Effector memory CD4-positive, alpha-beta T cell (primary cell): ENCODE results near the gene GLIS2.
"Not testable (repeated sequence)": the region's sequence is repeated elsewhere in the genome, so short reads cannot be mapped to it uniquely, and the experiment has no call there.

Experiments used
- DNase-seq, 3 donors: peaks; one replicate each; pipeline ENCODE4 v3.0.0-alpha.2; 2020
- H3K27ac ChIP-seq: 2 replicates; pipeline ENCODE4 v1.7.0; 2013; ENCODE audit warnings: mild to moderate bottlenecking, low read length, moderate library complexity; ENCODE audit not compliant: insufficient read depth, poor library complexity, severe bottlenecking
- H3K27me3 ChIP-seq: replicated peaks from 2 replicates; pipeline ENCODE4 v1.7.0; 2013; ENCODE audit warnings: mild to moderate bottlenecking, low read length; ENCODE audit not compliant: insufficient read depth, control insufficient read depth, poor library complexity, severe bottlenecking
- H3K36me3 ChIP-seq: 2 replicates; pipeline ENCODE4 v1.7.0; 2013; ENCODE audit warnings: mild to moderate bottlenecking, low read length, moderate library complexity; ENCODE audit not compliant: control insufficient read depth, insufficient read depth
- H3K4me1 ChIP-seq: 2 replicates; pipeline ENCODE4 v1.7.0; 2013; ENCODE audit warnings: low read length, mild to moderate bottlenecking; ENCODE audit not compliant: control insufficient read depth, insufficient read depth, poor library complexity, severe bottlenecking
- H3K4me3 ChIP-seq: 2 replicates; pipeline ENCODE4 v1.7.0; 2013; ENCODE audit warnings: low read length, low read depth, mild to moderate bottlenecking; ENCODE audit not compliant: insufficient read depth, poor library complexity, severe bottlenecking
- H3K9me3 ChIP-seq: 2 replicates; pipeline ENCODE4 v1.7.0; 2013; ENCODE audit warnings: mild to moderate bottlenecking, low read length, moderate library complexity; ENCODE audit not compliant: control insufficient read depth

Gene GLIS2

DNA sequence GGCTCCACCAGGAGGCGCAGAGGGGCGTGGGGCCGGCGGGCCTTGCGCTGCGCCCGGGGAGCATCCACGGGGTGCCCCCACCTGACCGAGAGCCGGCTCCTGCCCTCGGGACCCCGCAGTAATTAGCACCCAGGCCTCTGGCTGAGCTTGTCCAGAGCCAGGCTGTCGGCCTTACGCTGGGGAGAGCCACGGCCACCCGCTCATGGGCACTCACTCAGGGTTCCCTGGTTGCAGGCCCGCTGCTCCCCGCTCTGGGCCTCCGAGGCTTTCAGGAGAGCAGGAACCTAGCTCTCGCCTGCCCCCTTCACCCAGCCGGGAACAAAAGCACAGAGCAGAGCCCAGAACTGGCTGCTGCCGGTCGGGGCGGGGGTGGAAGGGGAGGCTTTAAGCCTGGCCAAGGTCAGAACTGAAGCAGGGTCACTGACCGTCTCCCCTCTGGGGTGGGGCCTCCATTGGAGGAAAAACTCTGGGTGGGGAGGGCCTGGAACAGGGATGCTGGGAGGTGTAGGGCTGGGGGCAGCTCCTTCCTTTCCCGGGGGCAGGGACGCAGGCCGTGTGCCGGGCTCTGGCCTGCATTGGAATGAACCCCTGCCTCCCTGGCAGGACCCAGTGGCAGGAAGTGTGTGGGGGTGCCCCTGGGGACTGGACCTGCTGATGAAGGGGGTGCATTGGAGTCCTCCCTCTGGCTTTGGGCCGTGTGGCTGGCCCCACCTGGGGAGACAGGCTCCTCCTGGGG lies 12.3 kb downstream of the GLIS2 start:
- H3K4me1 ChIP-seq: peaks cover 10% of the 10 kb centered on the region
- H3K4me3 ChIP-seq: peak overlapping the region; percentile 55
- H3K27me3 ChIP-seq: no peaks in the 10 kb centered on the region
- H3K27ac ChIP-seq: no peak overlapping the region
- no peaks in the 10 kb centered on the region for H3K9me3 ChIP-seq
- peak in 1 of 3 donors; percentile 12 for DNase-seq
- no peaks in the 10 kb centered on the region for H3K36me3 ChIP-seq

DNA sequence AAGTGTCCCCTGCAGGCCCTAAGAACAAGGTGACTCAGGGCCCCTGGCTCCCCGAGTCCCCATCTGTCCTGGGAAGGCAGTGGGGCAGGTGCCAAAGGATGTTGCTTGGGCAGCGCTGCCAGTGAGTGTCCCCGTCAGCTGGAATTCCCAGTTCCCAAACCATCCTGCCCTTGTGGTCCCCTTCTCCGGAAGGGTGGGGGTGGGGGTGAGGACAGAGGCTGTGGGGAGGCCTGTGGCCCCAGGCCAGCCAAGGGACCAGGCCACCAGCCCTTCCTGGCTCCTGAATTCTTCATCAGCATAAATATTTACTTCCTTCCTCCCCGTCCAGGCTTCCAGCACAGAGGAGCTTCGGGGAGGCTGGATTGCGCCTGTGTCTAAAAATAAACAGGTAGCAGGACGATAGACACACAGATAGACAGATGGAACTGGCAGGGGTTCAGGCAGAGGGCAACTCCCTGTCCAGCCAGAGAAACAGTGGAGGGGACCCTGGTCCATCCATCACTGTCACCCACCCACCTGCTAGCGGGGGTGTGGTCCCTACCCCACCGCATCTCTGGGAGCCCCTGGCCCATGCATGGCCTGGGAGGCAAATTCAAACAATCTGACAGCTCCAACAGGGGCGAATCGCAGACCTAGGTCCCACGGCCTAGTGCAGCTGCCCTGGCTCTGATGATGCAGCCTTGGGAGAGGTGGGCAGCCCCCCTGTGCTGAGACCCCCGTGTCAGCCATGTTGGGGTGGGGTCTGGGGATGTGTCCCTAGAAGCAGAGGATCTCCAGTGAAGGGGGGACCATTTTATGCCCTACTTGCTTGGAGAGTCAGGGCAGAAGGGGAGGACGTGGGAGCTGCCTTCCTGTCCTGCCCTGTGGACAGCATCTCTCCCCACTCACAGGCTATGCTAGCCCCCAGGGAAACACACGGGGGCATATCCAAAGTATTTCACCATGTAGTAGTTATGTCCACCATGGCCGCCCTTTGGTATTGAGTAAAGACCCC lies 13.2 kb downstream of the GLIS2 start:
- no peaks in the 10 kb centered on the region for H3K27me3 ChIP-seq
- H3K36me3 ChIP-seq: no peaks in the 10 kb centered on the region
- H3K4me1 ChIP-seq: peaks cover 10% of the 10 kb centered on the region
- DNase-seq: no peak
- H3K4me3 ChIP-seq: no peak overlapping the region
- H3K27ac ChIP-seq: no peak overlapping the region
- no peaks in the 10 kb centered on the region for H3K9me3 ChIP-seq

- H3K27ac ChIP-seq: no peak overlapping the region
- peak; percentile 46 to 59 (median 54) for DNase-seq
- no peaks in the 10 kb centered on the region for H3K36me3 ChIP-seq
- H3K4me1 ChIP-seq: peaks cover 10% of the 10 kb centered on the region
- H3K27me3 ChIP-seq: no peaks in the 10 kb centered on the region
- H3K9me3 ChIP-seq: no peaks in the 10 kb centered on the region
- no peak overlapping the region for H3K4me3 ChIP-seq
Observed at GRCh38 chr16:4330277-4330874, 14.5 kb downstream of the GLIS2 start.

GRCh38 chr16:4332083-4332482 lies 16.2 kb downstream of the GLIS2 start:
- no peak for DNase-seq
- Histone ChIP-seq H3K4me1 (peaks cover 10% of the 10 kb centered on the region), H3K27ac (no peak overlapping the region), H3K27me3 (no peaks in the 10 kb centered on the region), H3K36me3 (no peaks in the 10 kb centered on the region), H3K9me3 (no peaks in the 10 kb centered on the region), H3K4me3 (no peak overlapping the region)

DNA sequence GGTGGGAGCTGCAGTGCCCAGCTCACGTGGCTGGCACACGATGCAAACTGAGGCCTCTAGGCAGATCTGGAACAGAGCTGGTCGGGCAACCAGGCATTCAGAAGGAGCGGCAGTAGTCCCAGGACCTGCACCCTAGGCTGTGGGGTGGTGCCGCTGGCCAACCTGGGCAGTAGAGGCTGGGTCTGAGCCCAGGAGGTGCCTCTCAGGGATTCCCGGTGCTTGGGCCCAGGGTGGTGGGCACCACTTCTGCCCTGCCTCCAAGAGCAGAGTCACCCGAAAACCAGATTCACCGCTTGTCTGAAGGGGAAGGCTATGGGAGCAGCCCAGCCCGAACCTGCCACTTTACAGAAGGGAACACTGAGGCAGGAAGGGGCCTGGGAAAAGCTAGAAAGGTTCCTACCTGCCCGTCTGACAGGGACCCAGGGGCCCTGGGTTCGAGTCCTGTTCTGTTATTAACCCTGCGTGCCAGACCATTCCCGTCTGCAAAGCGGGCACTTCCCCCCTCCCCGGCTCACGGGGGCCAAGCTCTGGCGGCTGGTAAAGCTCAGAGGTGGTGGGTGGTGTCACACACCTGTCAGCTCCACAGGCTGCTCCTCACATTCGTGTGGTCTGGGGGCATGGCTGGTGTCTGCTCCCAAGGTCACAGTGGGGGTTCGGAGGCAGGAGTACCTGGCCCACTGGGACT lies 16.9 kb downstream of the GLIS2 start:
- no peak overlapping the region for H3K4me3 ChIP-seq
- H3K4me1 ChIP-seq: peaks cover 8% of the 10 kb centered on the region
- H3K36me3 ChIP-seq: no peaks in the 10 kb centered on the region
- DNase-seq: no peak
- H3K9me3 ChIP-seq: no peaks in the 10 kb centered on the region
- no peak overlapping the region for H3K27ac ChIP-seq
- no peaks in the 10 kb centered on the region for H3K27me3 ChIP-seq

DNA sequence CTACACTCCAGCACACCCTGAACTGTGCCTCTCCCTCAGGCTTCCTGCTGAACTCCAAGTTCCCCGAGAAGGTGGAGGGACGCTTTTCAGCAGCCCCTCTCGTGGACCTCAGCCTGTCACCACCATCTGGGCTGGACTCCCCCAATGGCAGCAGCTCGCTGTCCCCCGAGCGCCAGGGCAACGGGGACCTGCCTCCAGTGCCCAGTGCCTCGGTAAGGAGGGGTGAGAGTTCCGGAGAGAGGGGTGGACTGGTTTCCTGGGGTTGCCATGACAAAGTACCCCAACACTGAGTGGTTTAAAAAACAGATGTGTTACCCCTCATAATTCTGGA lies 17.4 kb downstream of the GLIS2 start:
- H3K36me3 ChIP-seq: no peaks in the 10 kb centered on the region
- H3K4me3 ChIP-seq: no peak overlapping the region
- DNase-seq: no peak
- peaks cover 3% of the 10 kb centered on the region for H3K4me1 ChIP-seq
- H3K27ac ChIP-seq: no peak overlapping the region
- no peaks in the 10 kb centered on the region for H3K9me3 ChIP-seq
- no peaks in the 10 kb centered on the region for H3K27me3 ChIP-seq

DNA sequence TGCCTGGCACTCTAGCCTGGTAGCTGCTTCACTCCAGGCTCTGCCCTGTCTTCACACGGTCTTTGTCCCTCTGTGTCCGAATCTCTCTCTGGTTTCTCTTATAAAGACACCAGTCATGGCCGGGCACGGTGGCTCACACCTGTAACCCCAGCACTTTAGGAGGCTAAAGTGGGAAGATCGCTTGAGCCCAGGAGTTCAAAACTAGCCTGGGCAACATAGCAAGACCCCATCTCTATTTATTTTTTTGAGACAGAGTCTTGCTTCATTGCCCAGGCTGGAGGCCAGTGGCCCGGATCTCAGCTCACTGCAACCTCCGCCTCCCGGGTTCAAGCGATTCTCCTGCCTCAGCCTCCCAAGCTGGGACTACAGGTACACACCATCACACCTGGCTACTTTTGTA lies 17.8 kb downstream of the GLIS2 start:
- H3K4me3 ChIP-seq, H3K9me3 ChIP-seq, H3K36me3 ChIP-seq, H3K27ac ChIP-seq, H3K4me1 ChIP-seq, DNase-seq, H3K27me3 ChIP-seq: not testable (repeated sequence)

DNA sequence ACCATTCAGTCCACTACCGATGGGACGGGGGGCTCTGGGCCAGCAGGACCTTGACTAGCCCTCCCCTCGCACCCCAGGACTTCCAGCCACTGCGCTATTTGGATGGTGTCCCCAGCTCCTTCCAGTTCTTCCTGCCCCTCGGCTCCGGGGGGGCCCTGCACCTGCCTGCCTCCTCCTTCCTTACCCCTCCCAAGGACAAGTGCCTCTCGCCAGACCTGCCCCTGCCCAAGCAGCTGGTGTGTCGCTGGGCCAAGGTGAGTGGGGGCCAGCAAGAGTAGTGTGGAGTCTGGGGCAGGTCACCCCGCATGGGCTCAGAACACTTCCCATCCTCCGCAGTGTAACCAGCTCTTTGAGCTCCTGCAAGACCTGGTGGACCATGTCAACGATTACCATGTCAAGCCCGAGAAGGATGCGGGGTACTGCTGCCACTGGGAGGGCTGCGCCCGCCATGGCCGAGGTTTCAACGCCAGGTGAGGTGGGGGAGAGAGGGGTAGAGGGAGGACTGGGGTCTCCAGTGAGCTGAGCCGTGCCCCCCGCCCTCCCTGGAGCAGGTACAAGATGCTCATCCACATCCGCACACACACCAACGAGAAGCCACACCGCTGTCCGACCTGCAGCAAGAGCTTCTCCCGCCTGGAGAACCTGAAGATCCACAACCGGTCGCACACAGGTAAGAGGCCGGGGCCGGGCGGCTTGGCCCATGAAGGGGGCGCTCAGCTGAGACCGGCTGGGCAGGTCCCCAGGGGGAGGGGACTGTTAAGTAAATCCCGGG lies 19.0 kb downstream of the GLIS2 start:
- no peaks in the 10 kb centered on the region for H3K9me3 ChIP-seq
- no peak overlapping the region for H3K4me3 ChIP-seq
- no peak for DNase-seq
- H3K4me1 ChIP-seq: no peaks in the 10 kb centered on the region
- H3K27ac ChIP-seq: no peak overlapping the region
- H3K36me3 ChIP-seq: peaks cover 12% of the 10 kb centered on the region
- no peaks in the 10 kb centered on the region for H3K27me3 ChIP-seq
